Measurements from ENCODE around the gene ARAP1. TPM values are rescaled to one million over a fixed set of nuclear protein-coding genes. Genes with fewer than 3 reads are reported as not detected.

Gene ARAP1
- total RNA-seq, 1 donor from 2014 or later: 60.2 TPM

DNA sequence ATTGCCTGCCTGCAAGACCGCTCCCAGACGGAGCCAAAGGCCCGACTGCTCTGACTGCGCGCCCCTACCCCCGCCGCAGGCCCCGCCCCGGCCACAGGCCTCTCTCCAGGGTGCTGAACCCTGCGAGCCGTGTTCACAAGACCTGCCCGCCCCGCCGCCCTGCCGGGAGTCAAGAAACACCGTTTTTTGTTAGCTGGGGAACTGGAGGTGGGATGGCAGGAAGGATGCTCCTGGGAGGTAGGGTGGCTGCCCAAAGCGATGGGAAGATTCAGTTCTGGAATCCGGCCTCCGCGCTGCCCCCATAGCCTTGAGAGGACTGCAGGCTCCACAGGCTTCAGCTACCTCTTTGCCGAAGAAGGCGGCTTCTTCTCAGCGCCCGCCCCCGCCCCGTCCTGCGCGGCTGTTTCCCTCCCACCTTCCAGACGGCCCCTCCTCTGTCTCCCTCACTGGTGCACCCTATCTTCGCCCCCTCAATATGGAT lies 75.3 kb downstream of the ARAP1 start:
- H3K4me3 ChIP-seq (ENCODE audit: low read depth, low read length): no peak overlapping the region
- TF ChIP-seq, protein P1, sequence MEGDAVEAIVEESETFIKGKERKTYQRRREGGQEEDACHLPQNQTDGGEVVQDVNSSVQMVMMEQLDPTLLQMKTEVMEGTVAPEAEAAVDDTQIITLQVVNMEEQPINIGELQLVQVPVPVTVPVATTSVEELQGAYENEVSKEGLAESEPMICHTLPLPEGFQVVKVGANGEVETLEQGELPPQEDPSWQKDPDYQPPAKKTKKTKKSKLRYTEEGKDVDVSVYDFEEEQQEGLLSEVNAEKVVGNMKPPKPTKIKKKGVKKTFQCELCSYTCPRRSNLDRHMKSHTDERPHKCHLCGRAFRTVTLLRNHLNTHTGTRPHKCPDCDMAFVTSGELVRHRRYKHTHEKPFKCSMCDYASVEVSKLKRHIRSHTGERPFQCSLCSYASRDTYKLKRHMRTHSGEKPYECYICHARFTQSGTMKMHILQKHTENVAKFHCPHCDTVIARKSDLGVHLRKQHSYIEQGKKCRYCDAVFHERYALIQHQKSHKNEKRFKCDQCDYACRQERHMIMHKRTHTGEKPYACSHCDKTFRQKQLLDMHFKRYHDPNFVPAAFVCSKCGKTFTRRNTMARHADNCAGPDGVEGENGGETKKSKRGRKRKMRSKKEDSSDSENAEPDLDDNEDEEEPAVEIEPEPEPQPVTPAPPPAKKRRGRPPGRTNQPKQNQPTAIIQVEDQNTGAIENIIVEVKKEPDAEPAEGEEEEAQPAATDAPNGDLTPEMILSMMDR (conservative IDR thresholded peaks at IDR 0.05; ENCODE audit: low read depth, low read length): no peak

DNA sequence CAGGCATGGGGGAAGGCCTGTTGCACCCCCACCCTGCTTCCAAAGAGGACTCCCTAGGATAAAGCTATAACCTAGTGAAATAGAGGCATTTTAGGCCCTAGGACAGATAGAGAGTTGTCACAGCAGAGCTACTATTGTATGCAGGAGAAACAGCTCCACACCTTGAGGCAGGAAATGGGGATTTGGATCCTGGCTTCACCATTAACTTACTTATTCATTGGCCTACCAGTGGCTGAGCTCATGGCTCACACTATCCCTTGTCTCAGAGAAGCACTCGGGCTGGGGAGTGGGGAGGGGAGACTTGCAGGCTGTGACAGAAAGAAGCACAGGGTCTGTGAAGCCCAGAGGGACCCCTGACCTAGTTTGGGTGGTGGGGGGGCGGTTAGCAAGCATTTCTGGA lies 77.0 kb downstream of the ARAP1 start:
- no peak for DNase-seq (ENCODE audit: low read depth)
- TF ChIP-seq, protein P1 (conservative IDR thresholded peaks at IDR 0.05; ENCODE audit: low read depth, low read length): no peak
- no peak overlapping the region for H3K4me3 ChIP-seq (ENCODE audit: low read depth, low read length)

More for the DNA sequence above, 75.3 kb downstream of the ARAP1 start:
- no peak for DNase-seq (ENCODE audit: low read depth)

DNA sequence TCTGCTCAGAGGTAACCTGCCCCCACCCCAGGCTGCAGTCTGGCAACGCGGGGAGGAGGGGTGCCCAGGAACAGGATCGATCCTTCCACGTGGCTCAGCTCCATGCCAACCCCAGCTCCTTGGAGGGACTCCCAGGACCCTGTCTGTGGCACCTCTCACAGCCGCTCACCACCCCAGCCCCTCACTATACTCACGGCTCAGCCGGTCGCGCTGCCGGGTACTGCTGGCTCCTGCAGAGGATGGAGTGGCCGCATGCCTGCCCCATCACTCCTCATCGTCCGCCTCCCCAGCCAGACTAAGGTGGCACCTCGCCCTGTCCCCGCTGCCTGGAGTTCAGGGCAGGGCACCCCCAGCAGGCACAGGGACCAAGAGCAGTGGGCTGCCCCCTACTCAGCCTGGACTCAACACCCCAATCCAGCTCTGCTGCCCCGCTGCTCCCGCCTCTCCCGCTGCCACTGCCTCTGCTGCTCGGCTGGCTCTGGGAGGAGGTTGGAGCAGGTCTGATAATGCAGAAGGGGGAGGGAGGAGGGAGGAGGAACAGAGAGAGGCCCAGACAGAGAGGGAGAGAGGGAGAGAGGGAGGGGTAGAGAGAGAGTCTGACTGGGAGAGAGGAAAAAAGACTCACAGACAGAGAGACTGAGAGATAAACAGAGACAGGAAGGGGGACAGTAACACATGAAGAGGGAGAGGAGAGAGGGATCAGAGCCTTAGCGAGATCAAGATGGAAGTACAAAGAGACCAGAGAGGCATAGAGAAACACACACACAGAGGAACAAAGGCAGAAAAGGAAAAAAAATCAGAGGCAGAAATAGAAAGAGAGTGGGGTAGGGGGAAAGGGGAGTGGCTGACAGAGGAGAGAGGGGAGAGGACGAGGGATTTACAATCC lies 78.0 kb downstream of the ARAP1 start, which contains the start of gene PDE2A:
PDE2A (minus strand) TSS at position 480 of the 886 bp plus-strand sequence; CDS start at position 265, 215 bp downstream.
- H3K4me3 ChIP-seq (ENCODE audit: low read depth, low read length): no peak within 1 kb of the TSS
- TF ChIP-seq, protein P1 (conservative IDR thresholded peaks at IDR 0.05; ENCODE audit: low read depth, low read length): no peak
- no peak for DNase-seq (ENCODE audit: low read depth)

DNA sequence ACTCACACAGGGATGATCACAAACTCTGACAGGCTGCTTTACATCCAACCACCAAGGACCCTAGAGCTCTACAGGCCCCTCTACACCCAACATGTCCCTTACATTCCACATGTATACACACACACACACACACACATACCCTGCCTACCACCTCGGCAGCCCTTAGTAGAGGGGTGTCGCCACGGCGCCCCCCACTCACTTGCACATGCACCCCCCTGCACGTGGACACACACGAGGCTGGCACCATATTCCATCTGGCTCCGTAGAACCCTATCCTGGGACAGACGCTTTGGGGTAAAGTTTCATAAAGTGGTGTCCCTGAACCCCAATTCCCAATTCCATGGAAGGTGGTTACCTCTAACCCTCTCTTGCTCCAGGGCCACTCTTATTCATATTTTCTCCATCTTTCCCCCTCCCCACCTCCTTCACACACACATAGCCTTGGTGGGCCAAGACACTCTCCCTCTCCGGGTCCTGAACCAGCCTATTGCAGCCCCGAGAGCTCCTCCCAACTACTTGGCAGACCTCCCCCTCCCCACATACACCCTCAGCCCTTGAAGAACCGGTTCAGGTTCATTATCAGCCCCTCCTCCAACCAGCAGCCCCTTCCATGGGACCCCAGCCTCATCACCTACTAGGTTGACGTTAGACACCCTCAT lies 78.8 kb downstream of the ARAP1 start:
- DNase-seq (ENCODE audit: low read depth): no peak
- no peak overlapping the region for H3K4me3 ChIP-seq (ENCODE audit: low read depth, low read length)
- TF ChIP-seq, protein P1 (conservative IDR thresholded peaks at IDR 0.05; ENCODE audit: low read depth, low read length): no peak

DNA sequence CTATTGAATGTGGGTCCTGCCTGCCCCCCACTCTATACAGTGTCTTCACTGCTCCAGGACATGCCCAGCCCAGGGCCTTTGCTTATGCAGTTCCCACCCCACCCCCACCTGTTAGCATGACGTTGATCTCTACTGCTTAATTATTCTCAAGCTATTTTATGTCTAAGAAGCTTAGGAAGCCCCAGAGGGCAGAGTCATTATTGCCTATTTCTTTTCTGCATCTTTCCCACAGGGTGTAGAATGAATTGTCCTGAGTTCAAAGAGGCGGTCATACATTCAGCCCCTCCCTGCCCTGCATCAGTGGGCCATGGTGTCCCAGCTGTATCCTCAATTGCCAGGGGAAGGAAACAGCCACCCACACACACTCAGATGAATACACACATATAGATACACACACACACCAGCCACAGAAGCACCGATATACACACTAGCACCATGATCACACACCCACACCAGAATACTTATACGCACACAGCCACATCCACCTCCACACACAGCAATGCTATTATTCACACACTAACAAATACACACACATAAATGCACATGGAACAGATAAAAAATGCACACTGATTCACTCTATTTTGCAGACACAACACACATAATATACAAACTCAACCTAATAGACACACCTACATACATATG lies 79.5 kb downstream of the ARAP1 start:
- DNase-seq (ENCODE audit: low read depth): no peak
- TF ChIP-seq, protein P1 (conservative IDR thresholded peaks at IDR 0.05; ENCODE audit: low read depth, low read length): no peak
- H3K4me3 ChIP-seq (ENCODE audit: low read depth, low read length): no peak overlapping the region

DNA sequence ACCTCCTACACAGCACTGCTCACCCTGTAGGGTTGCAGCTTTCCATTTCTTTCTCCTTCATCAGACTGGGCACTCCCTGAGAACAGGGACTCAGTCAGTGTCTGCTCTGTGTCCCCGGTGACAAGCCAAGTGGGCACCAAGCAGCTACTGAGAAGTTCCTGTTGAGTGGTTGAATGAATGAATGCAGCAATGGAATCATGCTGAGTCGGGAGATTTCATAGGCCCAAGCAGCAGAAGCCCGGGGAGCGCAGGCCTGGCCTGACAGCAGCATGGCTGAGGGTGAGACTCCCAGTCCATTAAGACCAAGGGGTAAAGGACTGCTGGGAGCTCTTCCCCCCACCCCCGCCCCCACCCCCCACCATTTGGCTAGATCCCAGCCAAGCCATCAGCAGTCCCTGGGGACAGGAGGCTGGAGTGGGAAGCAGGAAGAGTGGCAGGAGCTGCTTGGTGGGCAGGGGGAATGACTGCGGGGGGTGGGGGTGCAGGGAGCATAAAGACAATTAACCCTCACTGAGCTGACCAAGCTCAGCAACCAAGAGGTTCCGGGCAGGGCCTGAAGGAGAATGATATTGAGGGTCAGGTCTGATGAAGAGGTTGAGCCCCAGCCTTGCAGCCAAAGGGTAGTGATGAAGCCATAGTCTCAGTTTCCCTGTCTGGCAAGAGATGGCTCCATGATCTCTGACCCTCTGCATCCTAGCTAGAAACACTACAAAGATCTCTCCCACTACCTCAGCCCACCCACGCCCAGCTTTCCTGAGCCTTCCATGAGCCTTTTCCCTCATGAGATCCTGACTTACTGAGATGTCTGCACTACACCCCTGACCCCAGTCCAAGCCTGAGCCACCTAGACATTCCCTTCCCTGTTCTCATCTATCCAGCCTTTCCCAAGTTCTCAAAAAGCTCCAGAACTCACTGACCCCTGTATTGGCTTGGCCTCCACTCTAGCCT lies 80.8 kb downstream of the ARAP1 start:
- no peak overlapping the region for H3K4me3 ChIP-seq (ENCODE audit: low read depth, low read length)
- TF ChIP-seq, protein P1 (conservative IDR thresholded peaks at IDR 0.05; ENCODE audit: low read depth, low read length): no peak
- DNase-seq (ENCODE audit: low read depth): no peak
